Mucosa of rectum (tissue), 2 donors: ENCODE data around the gene AGTR1.

ENCODE experiments used
- H3K27ac ChIP-seq, 2 donors: one replicate each; pipeline ENCODE4 v1.7.0; 2013; ENCODE audit warnings: inconsistent platforms in 2 of 2, low read depth in 2 of 2, low read length in 2 of 2
- H3K27me3 ChIP-seq, 2 donors: one replicate each; pipeline ENCODE4 v1.7.0; 2013; ENCODE audit warnings: low read length in 2 of 2; ENCODE audit not compliant: control insufficient read depth in 2 of 2, insufficient read depth in 2 of 2
- H3K36me3 ChIP-seq, 2 donors: one replicate each; pipeline ENCODE4 v1.7.0; 2013; ENCODE audit warnings: low read length in 2 of 2; ENCODE audit not compliant: control insufficient read depth in 2 of 2, insufficient read depth in 2 of 2
- H3K4me1 ChIP-seq, 2 donors: one replicate each; pipeline ENCODE4 v1.7.0; 2013; ENCODE audit warnings: low read length in 2 of 2, mild to moderate bottlenecking in 1 of 2; ENCODE audit not compliant: control insufficient read depth in 2 of 2, insufficient read depth in 2 of 2
- H3K4me3 ChIP-seq, 2 donors: one replicate each; pipeline ENCODE4 v1.7.0; 2013; ENCODE audit warnings: low read length in 2 of 2
- H3K9ac ChIP-seq, 2 donors: one replicate each; pipeline ENCODE4 v1.7.0; 2013; ENCODE audit warnings: low read length in 2 of 2, low read depth in 1 of 2, mild to moderate bottlenecking in 1 of 2
- H3K9me3 ChIP-seq, 2 donors: one replicate each; pipeline ENCODE4 v1.7.0; 2013; ENCODE audit warnings: low read length in 2 of 2; ENCODE audit not compliant: control insufficient read depth in 2 of 2
- donor health status: healthy.
- donor health status: Normal muscosa, but diverticular disease.

The AGTR1 gene

GRCh38 chr3:148697306-148698189, at the start of gene AGTR1:
TSS of gene AGTR1 (plus strand) at chr3:148697903. CDS start at chr3:148741036, 43,133 bp downstream.
- H3K36me3 ChIP-seq: no peaks in the 10 kb centered on the region
- peaks cover 8 to 13% of the 10 kb centered on the region in 2 donors for H3K27me3 ChIP-seq
- H3K4me3 ChIP-seq: peak within 1 kb of the TSS; percentile 53 to 70
- no peak within 1 kb of the TSS for H3K27ac ChIP-seq
- H3K9ac ChIP-seq: peak within 1 kb of the TSS in 1 of 2 donors; percentile 14
- no peaks in the 10 kb centered on the region for H3K9me3 ChIP-seq
- no peaks in the 10 kb centered on the region for H3K4me1 ChIP-seq

DNA sequence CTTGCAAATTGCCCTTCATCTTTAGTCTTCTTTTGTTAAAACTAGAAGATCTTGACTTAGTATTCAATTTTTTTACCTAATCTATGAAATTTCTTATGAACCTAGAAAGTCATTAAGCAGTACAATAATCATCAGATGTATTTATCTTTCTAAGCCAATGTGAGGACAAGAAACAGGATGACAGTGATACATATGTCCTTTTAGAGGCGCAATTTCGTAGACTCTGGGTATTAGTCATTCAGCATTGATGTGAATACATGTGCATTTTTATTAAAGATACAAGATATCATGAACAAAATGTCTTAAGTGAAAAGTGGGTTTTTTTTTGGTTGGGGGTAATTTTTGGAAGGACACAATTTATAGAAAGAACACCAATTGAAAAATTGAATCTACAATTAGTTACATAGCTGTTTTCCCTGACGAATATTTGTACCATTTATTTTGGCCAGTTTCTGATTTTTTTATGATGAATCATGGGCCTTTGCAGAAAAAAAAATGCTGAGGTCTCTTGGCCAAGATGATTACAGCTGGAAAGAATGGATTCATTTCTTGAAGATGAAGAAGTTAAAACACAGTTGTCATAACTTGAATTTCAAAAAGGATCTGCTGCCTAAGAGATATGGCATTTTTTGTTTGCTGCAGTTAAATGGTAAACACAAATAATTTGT, 48.9 kb upstream of the AGTR1 start:
- Histone ChIP-seq H3K27ac (no peak overlapping the region), H3K36me3 (no peaks in the 10 kb centered on the region), H3K9ac (no peak overlapping the region), H3K4me3 (no peak overlapping the region), H3K9me3 (no peaks in the 10 kb centered on the region), H3K4me1 (no peaks in the 10 kb centered on the region), H3K27me3 (no peaks in the 10 kb centered on the region)

GRCh38 chr3:148651549-148651948, 46.2 kb upstream of the AGTR1 start:
- no peaks in the 10 kb centered on the region for H3K36me3 ChIP-seq

DNA sequence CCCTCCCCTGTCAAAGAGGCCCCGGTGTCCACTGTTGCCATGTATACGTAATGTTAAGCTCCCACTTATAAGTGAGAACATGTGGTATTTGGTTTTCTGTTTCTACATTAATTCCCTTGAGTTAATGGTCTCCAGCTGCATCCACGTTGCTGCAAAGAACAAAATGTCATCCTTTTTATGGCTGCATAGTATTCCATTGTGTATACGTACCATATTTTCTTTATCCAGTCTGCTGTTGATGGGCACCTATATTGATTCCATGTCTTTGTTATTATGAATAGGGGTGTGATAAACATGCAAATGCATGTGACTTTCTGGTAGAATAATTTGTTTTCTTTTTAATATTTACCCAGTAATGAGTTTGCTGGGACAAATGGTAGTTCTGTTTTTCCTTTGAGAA, 43.3 kb upstream of the AGTR1 start:
- Histone ChIP-seq H3K36me3 (no peaks in the 10 kb centered on the region), H3K9me3 (no peaks in the 10 kb centered on the region), H3K27me3 (no peaks in the 10 kb centered on the region)

More at GRCh38 chr3:148651549-148651948, 46.2 kb upstream of the AGTR1 start:
- no peak overlapping the region for H3K27ac ChIP-seq
- no peaks in the 10 kb centered on the region for H3K27me3 ChIP-seq
- H3K9me3 ChIP-seq: no peaks in the 10 kb centered on the region
- no peak overlapping the region for H3K4me3 ChIP-seq
- H3K4me1 ChIP-seq: no peaks in the 10 kb centered on the region
- H3K9ac ChIP-seq: no peak overlapping the region

DNA sequence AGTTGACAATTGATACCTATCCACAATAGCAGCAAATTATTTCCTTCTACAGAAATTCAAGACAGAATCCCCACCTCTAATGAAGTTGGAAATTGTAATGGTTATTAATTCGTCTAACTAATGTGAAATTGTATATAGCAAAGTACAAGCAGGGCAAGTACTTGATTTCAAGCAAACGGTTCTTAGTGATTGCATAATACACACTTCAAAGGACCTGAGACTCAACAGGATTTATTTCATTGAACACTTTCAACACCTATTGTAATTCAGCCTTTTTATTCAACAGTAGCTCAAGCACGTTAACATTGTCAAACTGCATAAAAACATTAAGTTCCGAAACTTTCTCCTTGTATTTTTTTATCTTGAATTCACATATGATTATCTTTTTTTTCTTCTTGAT, 40.2 kb upstream of the AGTR1 start:
- Histone ChIP-seq H3K9ac (no peak overlapping the region), H3K27me3 (no peaks in the 10 kb centered on the region), H3K36me3 (no peaks in the 10 kb centered on the region), H3K4me3 (no peak overlapping the region), H3K4me1 (no peaks in the 10 kb centered on the region), H3K27ac (no peak overlapping the region), H3K9me3 (no peaks in the 10 kb centered on the region)

More for the DNA sequence above, 43.3 kb upstream of the AGTR1 start:
- Histone ChIP-seq H3K9ac (no peak overlapping the region), H3K27ac (no peak overlapping the region), H3K4me1 (no peaks in the 10 kb centered on the region), H3K4me3 (no peak overlapping the region)

DNA sequence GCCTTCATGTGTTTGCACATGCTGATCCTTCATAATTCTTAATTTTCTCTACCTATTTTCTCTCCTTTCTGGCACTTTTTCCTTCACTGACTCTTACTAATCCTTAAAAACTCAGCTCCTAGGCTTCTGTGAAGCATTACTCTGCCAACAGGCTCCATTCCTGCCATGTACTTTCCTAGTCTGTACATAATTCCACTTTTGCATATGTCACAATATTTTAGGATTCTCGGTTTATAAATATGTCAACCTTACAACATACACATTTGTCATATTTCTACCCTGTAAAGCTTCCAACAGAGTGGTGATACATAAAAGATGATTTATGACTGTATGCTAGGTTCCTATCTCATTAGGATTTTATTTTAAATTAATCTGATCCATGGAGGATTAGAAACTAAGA, 38.2 kb upstream of the AGTR1 start:
- no peak overlapping the region for H3K27ac ChIP-seq
- H3K4me1 ChIP-seq: no peaks in the 10 kb centered on the region
- no peak overlapping the region for H3K4me3 ChIP-seq
- no peaks in the 10 kb centered on the region for H3K36me3 ChIP-seq
- no peaks in the 10 kb centered on the region for H3K9me3 ChIP-seq
- no peak overlapping the region for H3K9ac ChIP-seq
- no peaks in the 10 kb centered on the region for H3K27me3 ChIP-seq

DNA sequence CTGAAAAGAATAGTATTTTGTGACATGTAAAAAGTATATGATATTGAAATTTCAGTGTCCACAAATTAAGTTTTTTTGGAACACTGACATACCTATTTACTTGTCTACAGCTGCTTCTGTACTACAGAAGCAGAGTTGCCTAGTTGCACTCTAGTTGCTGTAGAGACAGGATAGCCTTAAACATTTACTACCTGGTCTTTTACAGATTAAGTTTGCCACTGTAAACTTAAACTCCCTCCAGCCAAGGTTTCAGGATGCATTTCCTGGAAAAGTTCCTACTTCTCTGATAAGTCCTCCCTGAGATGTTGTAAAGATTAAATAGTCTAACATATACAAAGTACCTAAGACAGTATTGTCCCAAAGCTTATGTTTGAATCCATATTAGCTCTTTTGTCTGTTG, 17.4 kb upstream of the AGTR1 start:
- Histone ChIP-seq H3K36me3 (no peaks in the 10 kb centered on the region), H3K4me1 (no peaks in the 10 kb centered on the region), H3K9ac (no peak overlapping the region), H3K27me3 (no peaks in the 10 kb centered on the region), H3K4me3 (no peak overlapping the region), H3K9me3 (no peaks in the 10 kb centered on the region), H3K27ac (no peak overlapping the region)

DNA sequence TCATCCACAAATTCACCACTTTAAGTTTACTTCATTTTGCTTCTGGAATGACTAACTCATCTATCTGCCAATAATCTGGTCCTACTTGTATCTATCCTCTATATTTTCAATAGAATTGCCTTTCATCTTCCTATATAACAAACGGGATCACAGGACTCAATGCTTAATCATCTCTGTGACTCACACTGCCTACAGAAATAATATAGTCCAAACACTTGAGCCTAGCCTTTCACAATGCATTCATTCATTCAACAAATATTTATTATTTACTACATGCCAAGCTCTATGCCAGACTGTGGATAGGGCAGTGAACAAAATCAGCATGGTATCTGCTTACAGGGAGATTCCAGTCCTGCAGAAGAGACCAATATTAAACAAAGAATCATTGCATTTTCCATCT, 16.6 kb upstream of the AGTR1 start:
- H3K4me1 ChIP-seq: no peaks in the 10 kb centered on the region
- no peak overlapping the region for H3K27ac ChIP-seq
- H3K4me3 ChIP-seq: no peak overlapping the region
- no peaks in the 10 kb centered on the region for H3K36me3 ChIP-seq
- H3K27me3 ChIP-seq: no peaks in the 10 kb centered on the region
- H3K9me3 ChIP-seq: no peaks in the 10 kb centered on the region
- H3K9ac ChIP-seq: no peak overlapping the region

DNA sequence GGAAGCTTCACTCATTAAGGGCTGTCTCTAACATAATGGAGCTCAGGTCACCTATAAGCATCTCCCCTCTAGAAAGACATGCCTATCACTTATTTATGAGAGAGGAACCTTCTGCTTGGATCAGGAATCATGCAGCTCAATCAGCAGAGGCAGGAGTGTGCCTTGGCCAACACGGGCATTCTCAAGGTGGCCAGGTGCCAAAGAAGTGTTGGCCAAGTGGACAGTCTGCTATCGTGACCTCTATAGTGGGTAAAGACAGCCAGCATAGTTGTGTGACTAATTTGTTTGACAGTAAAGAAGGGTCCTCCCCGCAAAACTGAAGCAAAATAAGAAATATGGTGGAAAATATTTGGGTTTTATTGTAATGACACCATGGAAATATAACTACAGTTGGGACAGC, 14.7 kb upstream of the AGTR1 start:
- Histone ChIP-seq H3K27ac (no peak overlapping the region), H3K36me3 (no peaks in the 10 kb centered on the region), H3K9me3 (no peaks in the 10 kb centered on the region), H3K4me1 (no peaks in the 10 kb centered on the region), H3K27me3 (no peaks in the 10 kb centered on the region), H3K4me3 (no peak overlapping the region), H3K9ac (no peak overlapping the region)

DNA sequence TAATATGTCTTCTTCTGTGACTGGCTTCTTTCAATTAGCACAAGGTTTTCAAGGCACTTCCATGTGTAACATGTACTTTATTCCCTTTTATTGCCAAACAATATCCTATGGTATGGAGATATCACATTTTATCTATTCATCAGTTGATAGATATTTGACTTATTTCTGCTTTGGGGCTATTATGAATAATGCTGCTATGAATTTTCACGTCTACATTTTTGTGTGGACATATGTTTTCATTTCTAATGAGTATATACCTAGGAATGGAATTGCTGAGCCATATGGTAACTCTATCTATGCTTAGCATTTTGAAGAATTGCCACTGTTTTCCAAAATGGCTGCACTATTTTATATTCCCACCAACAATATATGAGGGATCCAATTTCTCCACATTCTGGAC, 3.6 kb upstream of the AGTR1 start:
- Histone ChIP-seq H3K4me1 (no peaks in the 10 kb centered on the region), H3K27me3 (peaks cover 8 to 13% of the 10 kb centered on the region in 2 donors), H3K9me3 (no peaks in the 10 kb centered on the region), H3K4me3 (no peak overlapping the region), H3K27ac (no peak overlapping the region), H3K36me3 (no peaks in the 10 kb centered on the region), H3K9ac (no peak overlapping the region)
